G401 (cell line): ENCODE measurements around the gene CLEC2D. TPM values are rescaled to one million over a fixed set of nuclear protein-coding genes. Genes with fewer than 3 reads are reported as not detected.
"Not testable (repeated sequence)": the region's sequence is repeated elsewhere in the genome, so short reads cannot be mapped to it uniquely, and the experiment has no call there.

Experiments
- DNase-seq: peaks from one replicate; pipeline ENCODE4 v3.0.0-alpha.2; 2015; ENCODE audit warnings: low spot score
- in situ Hi-C: cut with HindIII; loops from 2 replicates; pipeline ENCODE4 v1.10.0; 2016; ENCODE audit warnings: low sequenced_read_pairs, mixed read lengths
- total RNA-seq: library from RNA; depleted of rRNA; stranded (reverse); fragments of >200 nt; shearing (Covaris generic); gene quantifications from 2 replicates; pipeline ENCODE4 v1.2.3, GENCODE V29; 2014

Gene CLEC2D
- total RNA-seq, 1 experiment from 2014 or later, result 0.20 TPM

GRCh38 chr12:9717070-9717925 is 47.8 kb downstream of the CLEC2D start:
- in situ Hi-C loops, result no loop called here
- DNase-seq, result no peak

GRCh38 chr12:9718968-9719367 is 49.5 kb downstream of the CLEC2D start:
- DNase-seq, result no peak
- in situ Hi-C loops, result no loop called here

GRCh38 chr12:9719790-9720189 is 50.3 kb downstream of the CLEC2D start:
- in situ Hi-C loops, result no loop called here
- no peak for DNase-seq

GRCh38 chr12:9721394-9722092 is 52.0 kb downstream of the CLEC2D start:
- in situ Hi-C loops, result no loop called here
- DNase-seq, result no peak

- DNase-seq, result no peak
- in situ Hi-C loops, result no loop called here
Observed at GRCh38 chr12:9724023-9724422, 54.5 kb downstream of the CLEC2D start.

- DNase-seq, result no peak
- in situ Hi-C loops, result no loop called here
Observed at GRCh38 chr12:9725213-9725870, 55.8 kb downstream of the CLEC2D start.

- DNase-seq, result no peak
- in situ Hi-C loops, result no loop called here
Observed at GRCh38 chr12:9727813-9728212, 58.3 kb downstream of the CLEC2D start.

GRCh38 chr12:9729082-9729481 is 59.6 kb downstream of the CLEC2D start:
- in situ Hi-C loops, result no loop called here

GRCh38 chr12:9730011-9730410 is 60.5 kb downstream of the CLEC2D start:
- in situ Hi-C loops, result no loop called here
- no peak for DNase-seq

More at GRCh38 chr12:9729082-9729481, 59.6 kb downstream of the CLEC2D start:
- no peak for DNase-seq

- DNase-seq, result no peak
- in situ Hi-C loops, result no loop called here
Observed at GRCh38 chr12:9730591-9730990, 61.1 kb downstream of the CLEC2D start.

GRCh38 chr12:9731393-9731792 is 61.9 kb downstream of the CLEC2D start:
- in situ Hi-C loops, result no loop called here
- no peak for DNase-seq

- in situ Hi-C loops, result no loop called here
- no peak for DNase-seq
Observed at GRCh38 chr12:9731797-9732196, 62.3 kb downstream of the CLEC2D start.

GRCh38 chr12:9732921-9733461 is 63.5 kb downstream of the CLEC2D start, which contains the start of gene CLECL1:
CLECL1 (minus strand) TSS chr12:9733097.
- no peak for DNase-seq
- in situ Hi-C loops, result no loop called here

GRCh38 chr12:9735601-9736000 is 66.1 kb downstream of the CLEC2D start:
- in situ Hi-C loops, result no loop called here
- no peak for DNase-seq

- no peak for DNase-seq
- in situ Hi-C loops, result no loop called here
Observed at GRCh38 chr12:9736936-9737705, 67.6 kb downstream of the CLEC2D start.

- in situ Hi-C loops, DNase-seq: not testable (repeated sequence)
Observed at GRCh38 chr12:9738905-9739304, 69.4 kb downstream of the CLEC2D start.

GRCh38 chr12:9739404-9740105 is 70.0 kb downstream of the CLEC2D start:
- in situ Hi-C loops, DNase-seq: not testable (repeated sequence)

- no peak for DNase-seq
- in situ Hi-C loops, result no loop called here
Observed at GRCh38 chr12:9740106-9740750, 70.7 kb downstream of the CLEC2D start.
